Measurements from ENCODE around the gene EDRF1. TPM values are rescaled to one million over a fixed set of nuclear protein-coding genes. Genes with fewer than 3 reads are reported as not detected.

Gene EDRF1
- polyA plus RNA-seq, 2 of the 4 experiments (the other 2 are of a cell fraction): 19.7 to 37.9 TPM

DNA sequence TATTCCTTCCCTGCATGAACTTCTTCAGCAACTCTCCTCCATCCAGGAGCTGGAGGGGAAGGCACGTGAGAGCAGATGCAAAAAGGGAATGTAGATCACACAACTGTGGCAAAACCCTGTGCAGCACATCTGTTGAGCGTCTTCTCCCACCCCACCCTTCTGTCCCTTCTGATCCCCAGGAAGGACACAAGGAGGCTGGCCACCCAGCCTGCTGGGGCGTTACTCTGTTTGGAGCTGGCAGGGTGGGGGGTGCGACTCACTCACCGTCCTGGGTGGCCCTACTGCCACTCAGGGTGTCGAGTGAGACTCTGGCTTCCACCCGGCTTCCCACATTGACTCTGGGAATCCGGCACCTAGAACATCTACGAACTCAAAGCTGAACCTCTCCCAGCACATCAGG, 66.3 kb downstream of the EDRF1 start:
- Histone ChIP-seq H3K9me3 (no peaks in the 10 kb centered on the region), H3K27ac (no peak overlapping the region), H3K4me2 (no peak overlapping the region), H3K4me3 (no peak overlapping the region), H3K4me1 (no peaks in the 10 kb centered on the region)
- DNase-seq (ENCODE audit: low read depth in 1 of 2, low spot score in 1 of 2) (no peak), FAIRE-seq (no peak), ATAC-seq (no peak)
- 71% methylated on average over 9 of the region's 9 CpGs for WGBS (ENCODE audit: missing lambda C conversion rate)
- CTCF ChIA-PET: interaction anchor here (0.9 kb wide), 1 partner anchor 12 kb away, joined by 3 read pairs; no protein-coding TSS in a partner anchor
- POLR2A ChIA-PET: interaction anchor here (0.6 kb wide), 1 partner anchor 625 kb away, joined by 8 read pairs; the partner anchor contains the start of gene CTBP2
- TF ChIP-seq MAFK (IDR thresholded peaks at IDR 0.05; ENCODE audit: partially characterized antibody) (no peak), HEYL (CRISPR knock-in tag; IDR thresholded peaks at IDR 0.05) (no peak), POLR2AphosphoS2 (conservative IDR thresholded peaks at IDR 0.05; ENCODE audit: low read length) (no peak), JUNB (IDR thresholded peaks at IDR 0.05) (no peak), ZC3H11A (IDR thresholded peaks at IDR 0.05) (no peak), NPAS2 (CRISPR knock-in tag; IDR thresholded peaks at IDR 0.05; ENCODE audit: borderline replicate concordance) (no peak), CBX8 (IDR thresholded peaks at IDR 0.05) (no peak), HOXA7 (CRISPR knock-in tag; IDR thresholded peaks at IDR 0.05) (no peak), EP300 (IDR thresholded peaks at IDR 0.05) (no peak), RCOR1 (IDR thresholded peaks at IDR 0.05; ENCODE audit: low read depth, low read length) (no peak), FOSL2 (IDR thresholded peaks at IDR 0.05) (no peak), FOSL2 (CRISPR knock-in tag; IDR thresholded peaks at IDR 0.05) (no peak)
- TF ChIP-seq, protein P1, sequence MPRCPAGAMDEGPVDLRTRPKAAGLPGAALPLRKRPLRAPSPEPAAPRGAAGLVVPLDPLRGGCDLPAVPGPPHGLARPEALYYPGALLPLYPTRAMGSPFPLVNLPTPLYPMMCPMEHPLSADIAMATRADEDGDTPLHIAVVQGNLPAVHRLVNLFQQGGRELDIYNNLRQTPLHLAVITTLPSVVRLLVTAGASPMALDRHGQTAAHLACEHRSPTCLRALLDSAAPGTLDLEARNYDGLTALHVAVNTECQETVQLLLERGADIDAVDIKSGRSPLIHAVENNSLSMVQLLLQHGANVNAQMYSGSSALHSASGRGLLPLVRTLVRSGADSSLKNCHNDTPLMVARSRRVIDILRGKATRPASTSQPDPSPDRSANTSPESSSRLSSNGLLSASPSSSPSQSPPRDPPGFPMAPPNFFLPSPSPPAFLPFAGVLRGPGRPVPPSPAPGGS (IDR thresholded peaks at IDR 0.05): no peak
- TF ChIP-seq, protein P2, sequence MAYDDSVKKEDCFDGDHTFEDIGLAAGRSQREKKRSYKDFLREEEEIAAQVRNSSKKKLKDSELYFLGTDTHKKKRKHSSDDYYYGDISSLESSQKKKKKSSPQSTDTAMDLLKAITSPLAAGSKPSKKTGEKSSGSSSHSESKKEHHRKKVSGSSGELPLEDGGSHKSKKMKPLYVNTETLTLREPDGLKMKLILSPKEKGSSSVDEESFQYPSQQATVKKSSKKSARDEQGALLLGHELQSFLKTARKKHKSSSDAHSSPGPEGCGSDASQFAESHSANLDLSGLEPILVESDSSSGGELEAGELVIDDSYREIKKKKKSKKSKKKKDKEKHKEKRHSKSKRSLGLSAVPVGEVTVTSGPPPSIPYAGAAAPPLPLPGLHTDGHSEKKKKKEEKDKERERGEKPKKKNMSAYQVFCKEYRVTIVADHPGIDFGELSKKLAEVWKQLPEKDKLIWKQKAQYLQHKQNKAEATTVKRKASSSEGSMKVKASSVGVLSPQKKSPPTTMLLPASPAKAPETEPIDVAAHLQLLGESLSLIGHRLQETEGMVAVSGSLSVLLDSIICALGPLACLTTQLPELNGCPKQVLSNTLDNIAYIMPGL (CRISPR knock-in tag; IDR thresholded peaks at IDR 0.05; ENCODE audit: borderline replicate concordance): no peak
- TF ChIP-seq, protein P3, sequence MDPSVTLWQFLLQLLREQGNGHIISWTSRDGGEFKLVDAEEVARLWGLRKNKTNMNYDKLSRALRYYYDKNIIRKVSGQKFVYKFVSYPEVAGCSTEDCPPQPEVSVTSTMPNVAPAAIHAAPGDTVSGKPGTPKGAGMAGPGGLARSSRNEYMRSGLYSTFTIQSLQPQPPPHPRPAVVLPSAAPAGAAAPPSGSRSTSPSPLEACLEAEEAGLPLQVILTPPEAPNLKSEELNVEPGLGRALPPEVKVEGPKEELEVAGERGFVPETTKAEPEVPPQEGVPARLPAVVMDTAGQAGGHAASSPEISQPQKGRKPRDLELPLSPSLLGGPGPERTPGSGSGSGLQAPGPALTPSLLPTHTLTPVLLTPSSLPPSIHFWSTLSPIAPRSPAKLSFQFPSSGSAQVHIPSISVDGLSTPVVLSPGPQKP (IDR thresholded peaks at IDR 0.05; ENCODE audit: low read depth, low read length): no peak

DNA sequence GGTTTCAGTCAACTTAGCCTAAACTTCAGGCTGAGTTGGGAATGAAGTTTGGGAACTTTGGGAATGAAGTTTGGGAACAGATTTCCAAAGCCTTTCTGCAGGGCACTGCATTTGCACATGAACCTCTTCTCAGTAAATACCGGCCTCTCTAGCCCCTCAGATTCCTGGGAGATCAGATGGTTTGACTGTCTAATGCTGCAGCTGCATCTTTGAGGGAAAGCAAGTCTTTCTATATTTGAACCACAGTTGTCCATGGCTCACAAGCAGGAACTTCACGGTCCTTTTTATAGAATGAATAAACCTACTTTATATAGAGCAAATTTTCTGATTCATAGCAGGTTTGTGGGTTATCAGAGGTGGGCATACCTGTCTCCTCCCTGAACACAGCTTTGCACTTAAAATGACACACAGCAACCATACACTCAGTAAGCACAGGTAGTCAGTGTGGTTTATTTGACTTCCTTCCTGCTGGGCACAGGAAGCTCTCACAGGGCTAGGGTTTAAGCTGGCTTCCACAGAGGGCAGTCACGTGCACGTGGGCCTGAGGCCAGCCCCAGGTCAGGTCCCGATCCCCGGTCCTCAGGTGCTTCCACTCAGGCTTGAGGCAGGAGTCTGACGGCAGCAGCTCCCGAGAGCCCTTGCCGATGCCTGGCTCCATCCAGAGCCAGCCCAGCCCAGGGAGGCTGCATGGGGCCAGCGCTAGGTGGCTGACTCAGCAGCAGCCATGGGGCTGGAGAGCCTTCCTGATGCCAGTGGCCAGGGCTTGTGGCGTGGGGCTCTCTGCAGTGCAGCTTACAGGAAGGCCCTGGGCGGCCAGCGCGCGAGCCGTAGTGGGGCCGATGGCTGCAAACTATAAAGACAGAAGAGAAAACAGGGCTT, 68.9 kb downstream of the EDRF1 start:
- peak; percentile 36 to 50; a peak in 4 of 6 replicates for ATAC-seq
- CTCF ChIA-PET: interaction anchor here (0.8 kb wide), 1 partner anchor 13 kb away, joined by 3 read pairs; the partner anchor contains the start of gene MMP21
- no peak for DNase-seq (ENCODE audit: low read depth in 1 of 2, low spot score in 1 of 2)
- H3K27ac ChIP-seq: no peak overlapping the region
- POLR2A ChIA-PET: no interaction called here
- no peak overlapping the region for H3K4me3 ChIP-seq
- FAIRE-seq: no peak
- no peak overlapping the region for H3K4me2 ChIP-seq
- WGBS (ENCODE audit: missing lambda C conversion rate): 93% methylated on average over 13 of the region's 17 CpGs
- no peak for TF ChIP-seq CBX2 (IDR thresholded peaks at IDR 0.05; ENCODE audit: borderline replicate concordance, low read depth)
- TF ChIP-seq, protein P2 (CRISPR knock-in tag; IDR thresholded peaks at IDR 0.05; ENCODE audit: borderline replicate concordance): no peak
- TF ChIP-seq JUN (IDR thresholded peaks at IDR 0.05): no peak
- no peak for TF ChIP-seq HOXB5 (CRISPR knock-in tag; IDR thresholded peaks at IDR 0.05)
- TF ChIP-seq HDAC2 (IDR thresholded peaks at IDR 0.05): no peak
- TF ChIP-seq GATA3 (IDR thresholded peaks at IDR 0.05; ENCODE audit: borderline replicate concordance): no peak
- no peak for TF ChIP-seq RFX5 (IDR thresholded peaks at IDR 0.05)
- no peak for TF ChIP-seq EHF (CRISPR knock-in tag; IDR thresholded peaks at IDR 0.05)
- TF ChIP-seq POLR2A (IDR thresholded peaks at IDR 0.05; ENCODE audit: low read length): no peak
- TF ChIP-seq MAZ (IDR thresholded peaks at IDR 0.05; ENCODE audit: borderline replicate concordance, low read depth, low read length): no peak
- no peak for TF ChIP-seq FOXS1 (CRISPR knock-in tag; IDR thresholded peaks at IDR 0.05)
- TF ChIP-seq JUNB (IDR thresholded peaks at IDR 0.05): no peak
- TF ChIP-seq, protein P4, sequence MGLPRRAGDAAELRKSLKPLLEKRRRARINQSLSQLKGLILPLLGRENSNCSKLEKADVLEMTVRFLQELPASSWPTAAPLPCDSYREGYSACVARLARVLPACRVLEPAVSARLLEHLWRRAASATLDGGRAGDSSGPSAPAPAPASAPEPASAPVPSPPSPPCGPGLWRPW (IDR thresholded peaks at IDR 0.05): no peak
- TF ChIP-seq PHF8 (IDR thresholded peaks at IDR 0.05; ENCODE audit: borderline replicate concordance, low read depth): no peak
- TF ChIP-seq EHMT2 (IDR thresholded peaks at IDR 0.05; ENCODE audit: low read depth): no peak
- no peak for TF ChIP-seq KDM5A (IDR thresholded peaks at IDR 0.05)
- H3K9me3 ChIP-seq: no peaks in the 10 kb centered on the region
- no peaks in the 10 kb centered on the region for H3K4me1 ChIP-seq

Data from A549 (cell line).